H1 (cell line): ENCODE results near the gene CELF4. TPM values are rescaled to one million over a fixed set of nuclear protein-coding genes. Genes with fewer than 3 reads are reported as not detected.

Experiments used
- CTCF ChIA-PET: fragments of 300-600 bp; sonication (Branson Sonifier 250); formaldehyde crosslinking; loops from one replicate; lab custom pipeline; 2021; ENCODE audit not compliant: partially characterized antibody; lab: Charles Lee
- POLR2A ChIA-PET: fragments of 300-600 bp; sonication (Branson Sonifier 250); formaldehyde crosslinking; loops from one replicate; lab custom pipeline; 2021; ENCODE audit warnings: inconsistent platforms; ENCODE audit not compliant: partially characterized antibody; lab: Charles Lee
- DNase-seq, 2 experiments: peaks; one replicate each; pipeline versions ENCODE4 v3.0.0 to v3.0.0-alpha.2; 2010 to 2022; ENCODE audit warnings: low spot score in 2 of 2, low read depth in 1 of 2, mixed read lengths in 1 of 2
- FAIRE-seq: peaks from 2 replicates; lab custom pipeline; 2011; peaks lifted over from hg19 to GRCh38; lab: Jason Lieb, UNC
- H2AFZ ChIP-seq: 2 replicates; pipeline ENCODE4 v1.8.1; 2012; ENCODE audit warnings: low read length, inconsistent platforms
- H2AK5ac ChIP-seq: 2 replicates; pipeline ENCODE4 v1.6.1; 2013; ENCODE audit warnings: low read depth, low read length
- H2BK120ac ChIP-seq: replicated peaks from 2 replicates; pipeline ENCODE3; 2013; ENCODE audit warnings: low read depth, low read length, inconsistent platforms
- H2BK12ac ChIP-seq: 2 replicates; pipeline ENCODE4 v1.6.1; 2013; ENCODE audit warnings: low read depth, low read length
- H2BK15ac ChIP-seq: 2 replicates; pipeline ENCODE4 v1.6.1; 2013; ENCODE audit warnings: low read length
- H2BK20ac ChIP-seq: 2 replicates; pipeline ENCODE4 v1.6.1; 2013; ENCODE audit warnings: low read length
- H2BK5ac ChIP-seq: 2 replicates; pipeline ENCODE4 v1.6.1; 2013; ENCODE audit warnings: low read depth, low read length
- H3K14ac ChIP-seq: 2 replicates; pipeline ENCODE4 v1.6.1; 2013; ENCODE audit warnings: inconsistent platforms; ENCODE audit not compliant: insufficient read length
- H3K18ac ChIP-seq: 2 replicates; pipeline ENCODE4 v1.6.1; 2013; ENCODE audit warnings: low read length; ENCODE audit errors: extremely low read depth
- H3K23ac ChIP-seq: 2 replicates; pipeline ENCODE4 v1.6.1; 2013; ENCODE audit warnings: inconsistent platforms; ENCODE audit not compliant: insufficient read length
- H3K23me2 ChIP-seq: 2 replicates; pipeline ENCODE4 v1.6.1; 2013; ENCODE audit warnings: low read depth, low read length
- H3K27ac ChIP-seq: 2 replicates; pipeline ENCODE4 v1.6.1; 2011; ENCODE audit warnings: low read depth, low read length, inconsistent platforms
- H3K27me3 ChIP-seq, 4 experiments: replicated peaks in 1 of 4; 1 replicate in 1 of 4; 2 replicates in 3 of 4; pipeline versions ENCODE4 v1.6.1 to v1.8.1; 2011 to 2013; ENCODE audit warnings: low read length in 3 of 4, mild to moderate bottlenecking in 3 of 4, inconsistent platforms in 2 of 4, mixed read lengths in 2 of 4, moderate library complexity in 1 of 4; ENCODE audit not compliant: control insufficient read depth in 3 of 4, insufficient read depth in 3 of 4; ENCODE audit errors: extremely low read depth in 1 of 4
- H3K36me3 ChIP-seq, 4 experiments: 2 replicates each; pipeline versions ENCODE4 v1.6.1 to v1.8.1; 2011 to 2013; ENCODE audit warnings: mild to moderate bottlenecking in 4 of 4, low read length in 3 of 4, moderate library complexity in 2 of 4, control low read depth in 1 of 4, inconsistent platforms in 1 of 4; ENCODE audit not compliant: insufficient read depth in 4 of 4, control insufficient read depth in 2 of 4
- H3K4ac ChIP-seq: replicated peaks from 2 replicates; pipeline ENCODE3; 2013; ENCODE audit warnings: low read length, low read depth, mixed read lengths, inconsistent platforms; ENCODE audit not compliant: insufficient read length
- H3K4me1 ChIP-seq, 4 experiments: replicated peaks in 1 of 4; 1 replicate in 1 of 4; 2 replicates in 3 of 4; pipeline versions ENCODE4 v1.6.1 to v1.8.1; 2011 to 2013; ENCODE audit warnings: low read length in 3 of 4, inconsistent platforms in 2 of 4, mixed read lengths in 1 of 4; ENCODE audit not compliant: insufficient read depth in 4 of 4, control insufficient read depth in 3 of 4
- H3K4me2 ChIP-seq, 2 experiments: 2 replicates each; pipeline versions ENCODE4 v1.6.1 to v1.8.1; 2011 to 2013; ENCODE audit warnings: low read depth in 2 of 2, low read length in 2 of 2, control low read depth in 1 of 2, inconsistent platforms in 1 of 2, mild to moderate bottlenecking in 1 of 2; ENCODE audit not compliant: insufficient read depth in 1 of 2
- H3K4me3 ChIP-seq, 4 experiments: fragments of 200-600, 300-600 bp in 1 of 4; sonication (generic), shearing (Covaris generic), sonication (Bioruptor Twin) in 1 of 4; 2 replicates each; pipeline versions ENCODE4 v1.5.1 to v1.8.1; 2011 to 2016; ENCODE audit warnings: low read length in 4 of 4, low read depth in 3 of 4, control low read depth in 2 of 4, inconsistent platforms in 2 of 4, mild to moderate bottlenecking in 2 of 4, mixed read lengths in 1 of 4, moderate library complexity in 1 of 4; ENCODE audit not compliant: insufficient read depth in 2 of 4; ENCODE audit errors: extremely low read depth in 1 of 4
- H3K56ac ChIP-seq: replicated peaks from 2 replicates; pipeline ENCODE3; 2013; ENCODE audit warnings: low read depth, mild to moderate bottlenecking, mixed read lengths, low read length, inconsistent platforms; ENCODE audit not compliant: insufficient read length
- H3K79me1 ChIP-seq: 2 replicates; pipeline ENCODE4 v1.6.1; 2013; ENCODE audit warnings: low read depth, low read length, control low read depth
- H3K79me2 ChIP-seq, 2 experiments: 2 replicates each; pipeline versions ENCODE4 v1.6.1 to v1.8.1; 2012 to 2013; ENCODE audit warnings: low read length in 2 of 2, mild to moderate bottlenecking in 2 of 2, inconsistent platforms in 1 of 2; ENCODE audit not compliant: insufficient read depth in 2 of 2, control insufficient read depth in 1 of 2
- H3K9ac ChIP-seq, 4 experiments: replicated peaks in 1 of 4; 1 replicate in 1 of 4; 2 replicates in 3 of 4; pipeline versions ENCODE4 v1.6.1 to v1.8.1; 2011 to 2013; ENCODE audit warnings: low read depth in 3 of 4, low read length in 3 of 4, control low read depth in 2 of 4, mild to moderate bottlenecking in 2 of 4, moderate library complexity in 2 of 4, inconsistent platforms in 1 of 4; ENCODE audit errors: extremely low read depth in 1 of 4
- H3K9me3 ChIP-seq, 2 experiments: 2 replicates each; pipeline versions ENCODE4 v1.6.1 to v1.8.1; 2012 to 2013; ENCODE audit warnings: mild to moderate bottlenecking in 2 of 2, moderate library complexity in 2 of 2, control low read depth in 1 of 2, inconsistent platforms in 1 of 2, low read depth in 1 of 2, low read length in 1 of 2, mixed read lengths in 1 of 2; ENCODE audit not compliant: insufficient read depth in 2 of 2
- H4K20me1 ChIP-seq, 2 experiments: replicated peaks in 1 of 2; 2 replicates each; pipeline versions ENCODE3 to v1.8.1; 2011 to 2013; ENCODE audit warnings: inconsistent platforms in 2 of 2, low read length in 2 of 2, mild to moderate bottlenecking in 1 of 2; ENCODE audit not compliant: insufficient read depth in 2 of 2, control insufficient read depth in 1 of 2
- H4K5ac ChIP-seq: 2 replicates; pipeline ENCODE4 v1.6.1; 2013; ENCODE audit warnings: low read length, low read depth, mixed read lengths, inconsistent platforms; ENCODE audit not compliant: insufficient read length
- H4K8ac ChIP-seq: 2 replicates; pipeline ENCODE4 v1.8.0; 2013; ENCODE audit warnings: mild to moderate bottlenecking, moderate library complexity, low read length, inconsistent platforms; ENCODE audit not compliant: insufficient read depth; ENCODE audit errors: extremely low read depth
- H4K91ac ChIP-seq: replicated peaks from 2 replicates; pipeline ENCODE3; 2013; ENCODE audit warnings: low read length, mixed read lengths, inconsistent platforms; ENCODE audit not compliant: insufficient read length
- RXRA ChIP-seq: IDR thresholded peaks from 2 replicates; pipeline ENCODE4 v1.6.1; 2011; ENCODE audit warnings: low read depth, mild to moderate bottlenecking, low read length, moderate library complexity; ENCODE audit not compliant: insufficient read depth
- WGBS, 2 experiments: shearing (Covaris generic) in 1 of 2; methylation state at CpG; one replicate each; pipeline versions ENCODE4 v1.1.6 to v1.1.7; 2013 to 2015; ENCODE audit warnings: low lambda C conversion rate in 2 of 2, mixed read lengths in 2 of 2, inconsistent platforms in 1 of 2, low coverage in 1 of 2, missing lambda C conversion rate in 1 of 2; ENCODE audit not compliant: insufficient replicate concordance in 2 of 2, insufficient coverage in 1 of 2, insufficient read length in 1 of 2; ENCODE audit errors: extremely low coverage in 1 of 2, missing lambda C conversion rate in 1 of 2; 5-methylcytosine and 5-hydroxymethylcytosine counted together
- polyA plus RNA-seq, 7 experiments: library from polyadenylated mRNA; depleted of rRNA in 3 of 7; stranded (reverse) in 5 of 7; unstranded in 2 of 7; fragments of >200 nt in 5 of 7; fragments of 200-250 nt in 2 of 7; gene quantifications; 1 replicate in 5 of 7; 2 replicates in 1 of 7; 4 replicates in 1 of 7; pipeline versions ENCODE4 v1.2.1 to v1.2.3, GENCODE V29; 2011 to 2013; ENCODE audit warnings: missing spikeins in 2 of 7, mixed read lengths in 2 of 7
- total RNA-seq: library from RNA; stranded (reverse); fragmentation: NEBNext Ultra II Directional; extraction: Animal tissue kit (Norgen Biotek cat#: 25700); gene quantifications from 2 replicates; pipeline ENCODE4 v1.2.1, GENCODE V29; 2021

CELF4 gene
- total and polyA plus RNA-seq, 2 of the 8 experiments (the other 6 are each of a cell fraction or from before 2014, with no cell fraction given) = 1.6 to 3.4 TPM

GRCh38 chr18:37467002-37467662 lies 98.5 kb downstream of the CELF4 start:
- Histone ChIP-seq H3K23ac (no peak overlapping the region), H3K4me3 (no peak overlapping the region), H3K9ac (no peak overlapping the region), H2BK15ac (no peak overlapping the region), H3K4me1 (no peaks in the 10 kb centered on the region; a peak in 1 of 7 replicates), H3K9me3 (no peaks in the 10 kb centered on the region), H3K18ac (no peak overlapping the region), H3K23me2 (no peaks in the 10 kb centered on the region), H2AK5ac (no peak overlapping the region), H3K4me2 (no peak overlapping the region), H3K36me3 (no peaks in the 10 kb centered on the region), H4K91ac (no peak overlapping the region), H3K4ac (no peak overlapping the region), H3K14ac (no peak overlapping the region), H4K5ac (no peak overlapping the region), H4K20me1 (peaks cover 0 to 2% of the 10 kb centered on the region in 2 experiments), H3K56ac (no peak overlapping the region), H3K27ac (no peak overlapping the region), H2BK12ac (no peak overlapping the region), H2AFZ (no peak overlapping the region), H3K27me3 (no peaks in the 10 kb centered on the region), H3K79me1 (no peaks in the 10 kb centered on the region), H2BK20ac (no peak overlapping the region), H4K8ac (no peak overlapping the region), H2BK5ac (no peak overlapping the region), H2BK120ac (no peak overlapping the region), H3K79me2 (no peaks in the 10 kb centered on the region)
- POLR2A ChIA-PET = no interaction called here
- no peak for DNase-seq
- FAIRE-seq = no peak
- WGBS, 2 experiments = 77% methylated on average over 8 of the region's 8 CpGs; no CpG with 5 or more reads in 1 of the 2 experiments
- CTCF ChIA-PET = interaction anchor here (1.1 to 4.0 kb wide), 14 partner anchors 8 to 125 kb away, joined by 3 to 33 read pairs (median 5); no protein-coding TSS in a partner anchor
- no peak for TF ChIP-seq RXRA
